Memory B cell (primary cell): Measurements from ENCODE around the gene S100A13.

Source experiments
- ATAC-seq: fragments of 150-1000 bp; cut with Tn5 transposase; 2 replicates; pipeline ENCODE4 v1.10.0; 2021; ENCODE audit warnings: low read depth, mild to moderate bottlenecking, moderate library complexity
- DNase-seq, 2 donors: peaks; one replicate each; pipeline ENCODE4 v3.0.0; 2022; ENCODE audit warnings: low spot score in 2 of 2
- H3K27ac Mint-ChIP-seq: one replicate; pipeline ENCODE4 v1.8.0; 2022; ENCODE audit warnings: mild to moderate bottlenecking, moderate library complexity, mixed read lengths
- H3K27me3 Mint-ChIP-seq: one replicate; pipeline ENCODE4 v1.8.0; 2022; ENCODE audit warnings: mixed read lengths
- H3K36me3 Mint-ChIP-seq: one replicate; pipeline ENCODE4 v1.8.0; 2022; ENCODE audit warnings: mild to moderate bottlenecking, mixed read lengths
- H3K4me1 Mint-ChIP-seq: one replicate; pipeline ENCODE4 v1.8.0; 2022; ENCODE audit warnings: mixed read lengths
- H3K4me3 Mint-ChIP-seq: one replicate; pipeline ENCODE4 v1.8.0; 2022; ENCODE audit warnings: mild to moderate bottlenecking, moderate library complexity, mixed read lengths
- H3K9me3 Mint-ChIP-seq: one replicate; pipeline ENCODE4 v1.8.0; 2022; ENCODE audit warnings: mixed read lengths

The S100A13 gene

GRCh38 chr1:153572569-153573015 lies 54.7 kb downstream of the S100A13 start:
- Mint-ChIP-seq H3K27me3 (peaks cover 2% of the 10 kb centered on the region), H3K9me3 (no peaks in the 10 kb centered on the region), H3K36me3 (no peaks in the 10 kb centered on the region), H3K27ac (no peak overlapping the region), H3K4me3 (no peak overlapping the region), H3K4me1 (peaks cover 24% of the 10 kb centered on the region)
- peak; percentile 95 for ATAC-seq
- peak; percentile 61 to 62 for DNase-seq

- no peaks in the 10 kb centered on the region for H3K36me3 Mint-ChIP-seq
- peaks cover 2% of the 10 kb centered on the region for H3K27me3 Mint-ChIP-seq
- peaks cover 24% of the 10 kb centered on the region for H3K4me1 Mint-ChIP-seq
- no peak for DNase-seq
- no peak overlapping the region for H3K4me3 Mint-ChIP-seq
- no peaks in the 10 kb centered on the region for H3K9me3 Mint-ChIP-seq
- no peak for ATAC-seq
- no peak overlapping the region for H3K27ac Mint-ChIP-seq
These were observed 55.6 kb downstream of the S100A13 start for GRCh38 chr1:153571706-153572105.

GRCh38 chr1:153570874-153571273 lies 56.4 kb downstream of the S100A13 start:
- H3K27ac Mint-ChIP-seq: no peak overlapping the region
- H3K4me1 Mint-ChIP-seq: peaks cover 31% of the 10 kb centered on the region
- ATAC-seq: no peak
- no peaks in the 10 kb centered on the region for H3K9me3 Mint-ChIP-seq
- peaks cover 2% of the 10 kb centered on the region for H3K27me3 Mint-ChIP-seq
- no peaks in the 10 kb centered on the region for H3K36me3 Mint-ChIP-seq
- no peak for DNase-seq
- no peak overlapping the region for H3K4me3 Mint-ChIP-seq

- H3K36me3 Mint-ChIP-seq: no peaks in the 10 kb centered on the region
- no peak for DNase-seq
- H3K4me3 Mint-ChIP-seq: no peak overlapping the region
- no peak overlapping the region for H3K27ac Mint-ChIP-seq
- ATAC-seq: no peak
- H3K27me3 Mint-ChIP-seq: peaks cover 2% of the 10 kb centered on the region
- peaks cover 34% of the 10 kb centered on the region for H3K4me1 Mint-ChIP-seq
- no peaks in the 10 kb centered on the region for H3K9me3 Mint-ChIP-seq
These were observed 57.8 kb downstream of the S100A13 start for GRCh38 chr1:153569465-153569864.
